Ramos (cell line): Measurements from ENCODE around the gene TGFB2.

Experiments
- in situ Hi-C: fragments of 300-500 bp; cut with MboI; formaldehyde crosslinking; loops from one replicate; pipeline ENCODE4 v1.14.3; 2022; ENCODE audit warnings: low sequenced_read_pairs; ENCODE audit not compliant: unreplicated experiment

Gene TGFB2

GRCh38 chr1:218411101-218411500, 66.0 kb downstream of the TGFB2 start:
- in situ Hi-C loops: no loop called here

GRCh38 chr1:218412171-218412570, 67.0 kb downstream of the TGFB2 start:
- in situ Hi-C loops: no loop called here

GRCh38 chr1:218413179-218413578, 68.0 kb downstream of the TGFB2 start:
- in situ Hi-C loops: no loop called here

- in situ Hi-C loops: no loop called here
Observed at GRCh38 chr1:218414060-218414728, 69.1 kb downstream of the TGFB2 start.

- in situ Hi-C loops: no loop called here
Observed at GRCh38 chr1:218415726-218416125, 70.6 kb downstream of the TGFB2 start.

- in situ Hi-C loops: no loop called here
Observed at GRCh38 chr1:218421531-218421930, 76.4 kb downstream of the TGFB2 start.

- in situ Hi-C loops: no loop called here
Observed at GRCh38 chr1:218424502-218424901, 79.4 kb downstream of the TGFB2 start.

GRCh38 chr1:218425647-218426342, 80.7 kb downstream of the TGFB2 start:
- in situ Hi-C loops: no loop called here

GRCh38 chr1:218426343-218426657, 81.2 kb downstream of the TGFB2 start:
- in situ Hi-C loops: no loop called here

GRCh38 chr1:218429301-218429700, 84.2 kb downstream of the TGFB2 start:
- in situ Hi-C loops: no loop called here

- in situ Hi-C loops: no loop called here
Observed at GRCh38 chr1:218430346-218430745, 85.2 kb downstream of the TGFB2 start.

- in situ Hi-C loops: no loop called here
Observed at GRCh38 chr1:218430822-218431221, 85.7 kb downstream of the TGFB2 start.

- in situ Hi-C loops: no loop called here
Observed at GRCh38 chr1:218431476-218431875, 86.3 kb downstream of the TGFB2 start.

- in situ Hi-C loops: no loop called here
Observed at GRCh38 chr1:218433744-218434143, 88.6 kb downstream of the TGFB2 start.

- in situ Hi-C loops: no loop called here
Observed at GRCh38 chr1:218435528-218435927, 90.4 kb downstream of the TGFB2 start.

- in situ Hi-C loops: no loop called here
Observed at GRCh38 chr1:218436346-218436745, 91.2 kb downstream of the TGFB2 start.

- in situ Hi-C loops: no loop called here
Observed at GRCh38 chr1:218436997-218437396, 91.9 kb downstream of the TGFB2 start.

- in situ Hi-C loops: no loop called here
Observed at GRCh38 chr1:218439541-218440295, 94.6 kb downstream of the TGFB2 start.

- in situ Hi-C loops: no loop called here
Observed at GRCh38 chr1:218443255-218443654, 98.1 kb downstream of the TGFB2 start.

- in situ Hi-C loops: no loop called here
Observed at GRCh38 chr1:218444173-218444572, 99.0 kb downstream of the TGFB2 start.

- in situ Hi-C loops: no loop called here
Observed at GRCh38 chr1:218444588-218444987, 99.5 kb downstream of the TGFB2 start.
